ENCODE data around the gene TTLL5.
"Not testable (repeated sequence)": the region's sequence is repeated elsewhere in the genome, so short reads cannot be mapped to it uniquely, and the experiment has no call there.

Gene TTLL5

GRCh38 chr14:75832621-75833297 is 171.7 kb downstream of the TTLL5 start:
- DNase-seq (ENCODE audit: low spot score): no peak

GRCh38 chr14:75833326-75834020 is 172.4 kb downstream of the TTLL5 start:
- no peak for DNase-seq (ENCODE audit: low spot score)

GRCh38 chr14:75835156-75835725 is 174.2 kb downstream of the TTLL5 start:
- no peak for DNase-seq (ENCODE audit: low spot score)

DNA sequence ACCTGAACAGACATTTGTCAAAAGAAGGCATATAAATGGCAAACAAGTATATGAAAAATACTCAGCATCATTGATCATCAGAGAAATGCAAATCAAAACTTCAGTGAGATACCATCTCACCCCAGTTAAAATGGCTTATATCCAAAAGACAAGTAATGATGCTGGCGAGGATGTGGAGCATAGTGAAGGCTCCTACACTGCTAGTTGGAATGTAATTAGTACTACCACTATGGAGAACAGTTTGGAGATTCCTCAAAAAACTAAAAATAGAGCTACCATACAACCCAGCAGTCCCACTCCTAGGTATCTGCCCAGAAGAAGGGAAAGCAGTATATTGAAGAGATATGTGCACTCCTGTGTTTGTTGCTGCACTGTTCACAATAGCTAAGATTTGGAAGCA is 174.7 kb downstream of the TTLL5 start:
- DNase-seq (ENCODE audit: low spot score): no peak

GRCh38 chr14:75837151-75837787 is 176.2 kb downstream of the TTLL5 start:
- DNase-seq (ENCODE audit: low spot score): no peak

DNA sequence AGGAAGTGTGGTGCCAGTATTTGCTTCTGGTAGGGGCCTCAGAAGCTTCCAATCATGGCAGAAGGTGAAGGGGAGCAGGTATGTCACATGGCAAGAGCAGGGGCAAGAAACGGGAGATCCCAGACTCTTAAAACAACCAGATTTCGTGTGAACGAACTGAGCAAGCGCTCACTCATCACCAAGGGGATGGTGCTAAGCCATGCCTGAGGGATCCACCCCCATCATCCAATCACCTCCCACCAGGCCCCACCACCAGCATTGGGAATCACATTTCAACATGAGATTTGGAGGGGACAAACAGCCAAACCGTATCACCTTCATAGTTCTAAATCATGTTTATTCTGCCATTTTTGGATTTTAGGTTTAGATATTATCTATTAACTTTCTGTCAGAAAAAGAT is 179.9 kb downstream of the TTLL5 start:
- DNase-seq (ENCODE audit: low spot score): no peak

- no peak for DNase-seq (ENCODE audit: low spot score)
Observed at GRCh38 chr14:75842551-75842950, 181.5 kb downstream of the TTLL5 start.

DNA sequence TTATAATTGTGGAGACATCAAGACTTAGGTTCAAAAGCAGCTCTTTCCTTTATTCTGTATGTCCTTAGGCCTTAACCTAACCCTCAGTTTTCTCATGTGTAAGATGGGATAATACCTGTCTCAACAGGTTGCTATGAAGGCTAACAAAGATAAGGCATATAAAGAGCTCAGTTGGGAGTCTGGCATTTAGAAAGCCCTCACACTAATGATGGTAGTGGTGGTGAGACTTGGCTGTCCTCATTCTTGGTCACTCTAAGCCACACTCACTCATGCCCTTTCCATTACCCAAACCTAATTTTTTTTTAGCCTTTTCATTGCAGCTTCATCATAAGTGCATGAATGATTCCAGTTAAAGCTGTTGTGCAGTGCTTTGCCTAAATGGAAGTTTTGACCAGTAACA is 183.4 kb downstream of the TTLL5 start:
- no peak for DNase-seq (ENCODE audit: low spot score)

- no peak for DNase-seq (ENCODE audit: low spot score)
Observed at GRCh38 chr14:75845136-75845804, 184.2 kb downstream of the TTLL5 start.

DNA sequence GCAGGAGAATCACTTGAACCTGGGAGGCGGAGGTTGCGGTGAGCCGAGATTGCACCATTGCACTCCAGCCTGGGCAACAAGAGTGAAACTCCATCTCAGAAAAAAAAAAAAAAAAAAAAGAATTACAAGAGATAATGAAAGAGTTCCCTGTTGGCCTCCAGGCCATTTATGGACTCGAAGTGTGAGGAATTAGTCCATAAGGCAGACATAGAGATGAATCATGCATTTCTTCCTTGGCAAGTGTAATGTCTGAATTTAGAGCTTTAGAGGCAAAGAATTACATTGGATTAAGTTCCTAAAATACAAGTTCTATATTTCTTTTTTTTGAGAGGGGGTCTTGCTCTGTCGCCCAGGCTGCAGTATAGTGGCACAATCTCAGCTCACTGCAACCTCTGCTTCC is 185.6 kb downstream of the TTLL5 start:
- DNase-seq (ENCODE audit: low spot score): not testable (repeated sequence)

- no peak for DNase-seq (ENCODE audit: low spot score)
Observed at GRCh38 chr14:75847584-75847983, 186.5 kb downstream of the TTLL5 start.

DNA sequence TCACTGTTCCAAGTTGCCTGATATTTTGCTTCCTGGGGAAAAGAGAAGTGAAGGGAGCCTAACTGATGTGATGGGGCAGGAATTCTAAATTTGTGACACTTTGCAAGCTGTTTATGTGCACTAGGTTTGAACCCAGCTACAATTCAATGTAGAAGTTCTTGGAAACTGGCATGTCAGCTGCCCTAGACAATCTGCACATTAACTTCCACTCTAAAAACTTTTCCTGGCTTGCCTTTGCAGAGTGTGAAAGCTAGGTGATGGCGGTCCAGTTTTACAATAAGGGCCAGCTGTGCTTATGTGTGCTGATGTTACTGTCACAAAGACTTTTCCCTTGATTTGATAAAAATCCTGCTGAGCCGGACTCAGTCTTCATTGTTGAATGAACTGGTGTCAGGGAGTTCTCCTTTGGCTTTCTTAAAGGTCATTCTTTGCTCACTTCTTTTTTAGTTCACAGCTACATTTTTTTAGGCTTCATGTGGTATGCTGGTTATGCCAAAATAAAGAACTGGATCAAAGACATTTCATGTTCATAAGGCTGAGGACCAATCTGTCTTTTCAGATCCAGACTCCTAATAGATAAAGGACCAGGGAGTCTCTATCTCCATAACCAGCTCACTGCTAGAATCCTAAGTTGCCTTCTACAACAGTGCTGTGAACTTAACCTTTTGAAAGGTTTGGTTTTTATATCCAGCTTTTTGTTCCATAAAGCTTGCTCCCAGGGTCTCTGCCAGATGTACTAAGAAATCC is 187.3 kb downstream of the TTLL5 start:
- DNase-seq (ENCODE audit: low spot score): no peak

DNA sequence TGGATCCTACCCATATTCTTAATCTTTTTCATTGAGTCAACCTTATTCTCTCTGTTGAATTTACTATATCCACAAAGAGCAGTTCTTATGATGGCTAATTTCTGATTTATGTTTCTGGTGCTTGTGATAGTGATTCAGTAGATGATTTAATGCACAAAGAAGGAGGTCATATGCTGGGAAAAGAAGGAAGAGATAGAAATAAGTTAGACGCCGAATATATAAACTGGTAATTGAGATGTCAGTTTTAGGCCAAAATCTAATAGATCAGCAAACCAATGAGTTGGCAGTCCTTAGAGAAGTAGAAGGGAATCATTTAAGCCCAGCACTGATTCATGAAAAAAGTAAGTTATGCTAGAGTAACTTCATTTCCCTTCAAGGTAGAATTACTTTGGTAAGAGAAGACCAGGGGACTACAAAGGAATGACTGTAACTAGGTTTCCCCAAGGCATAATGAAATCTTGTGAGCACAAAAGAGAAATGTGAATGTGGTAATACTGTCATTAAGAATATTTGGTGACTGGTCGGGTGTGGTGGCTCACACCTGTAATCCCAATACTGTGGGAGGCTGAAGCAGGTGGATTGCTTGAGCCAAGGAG is 188.4 kb downstream of the TTLL5 start:
- no peak for DNase-seq (ENCODE audit: low spot score)

DNA sequence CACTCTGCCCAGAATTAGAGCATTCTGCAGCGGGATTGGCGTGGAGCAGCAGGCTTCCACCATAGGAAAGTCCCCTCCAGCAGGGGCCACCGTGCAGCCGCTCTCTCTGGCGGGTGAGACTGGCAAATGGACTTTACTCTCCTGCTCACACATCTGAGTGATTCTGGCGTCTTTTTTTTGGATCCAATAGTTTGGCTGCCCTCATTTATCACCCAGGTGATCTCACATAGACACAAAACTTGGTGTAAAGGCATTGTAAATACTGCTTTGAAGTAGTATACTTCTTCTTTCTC is 190.5 kb downstream of the TTLL5 start:
- no peak for DNase-seq (ENCODE audit: low spot score)

GRCh38 chr14:75854111-75854799 is 193.2 kb downstream of the TTLL5 start:
- no peak for DNase-seq (ENCODE audit: low spot score)

- no peak for DNase-seq (ENCODE audit: low spot score)
Observed at GRCh38 chr14:75857199-75857598, 196.2 kb downstream of the TTLL5 start.

GRCh38 chr14:75858362-75858761 is 197.3 kb downstream of the TTLL5 start:
- no peak for DNase-seq (ENCODE audit: low spot score)

GRCh38 chr14:75859746-75860145 is 198.7 kb downstream of the TTLL5 start:
- no peak for DNase-seq (ENCODE audit: low spot score)

DNA sequence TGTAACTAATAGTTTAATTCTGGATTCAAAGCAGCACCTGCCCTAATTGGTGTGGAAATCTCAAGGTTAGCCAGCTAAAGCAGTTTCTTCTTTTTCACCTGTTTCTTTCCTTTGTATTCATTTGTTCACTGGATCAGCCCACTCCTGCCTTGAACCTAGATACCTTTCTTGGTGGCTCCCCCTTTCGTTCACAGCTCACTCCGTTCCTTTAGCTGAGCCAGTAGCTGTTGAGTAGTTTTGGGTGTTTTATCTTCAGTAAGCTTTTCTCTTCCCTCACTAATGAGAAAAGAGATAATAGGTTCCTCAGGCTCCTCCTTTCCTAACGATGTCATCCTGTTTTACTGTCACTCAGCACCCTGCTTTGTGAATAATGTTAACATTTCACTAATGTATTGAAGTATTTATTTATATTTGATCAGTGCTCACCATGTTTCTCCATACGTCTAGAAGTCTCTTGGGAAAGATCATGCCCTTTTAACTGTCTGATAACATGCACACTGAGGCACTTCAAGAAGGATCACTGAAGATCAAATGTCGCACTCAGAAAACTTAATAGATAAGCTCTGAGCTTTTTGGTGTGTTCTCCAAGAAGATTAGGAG is 199.6 kb downstream of the TTLL5 start:
- no peak for DNase-seq (ENCODE audit: low spot score)

DNA sequence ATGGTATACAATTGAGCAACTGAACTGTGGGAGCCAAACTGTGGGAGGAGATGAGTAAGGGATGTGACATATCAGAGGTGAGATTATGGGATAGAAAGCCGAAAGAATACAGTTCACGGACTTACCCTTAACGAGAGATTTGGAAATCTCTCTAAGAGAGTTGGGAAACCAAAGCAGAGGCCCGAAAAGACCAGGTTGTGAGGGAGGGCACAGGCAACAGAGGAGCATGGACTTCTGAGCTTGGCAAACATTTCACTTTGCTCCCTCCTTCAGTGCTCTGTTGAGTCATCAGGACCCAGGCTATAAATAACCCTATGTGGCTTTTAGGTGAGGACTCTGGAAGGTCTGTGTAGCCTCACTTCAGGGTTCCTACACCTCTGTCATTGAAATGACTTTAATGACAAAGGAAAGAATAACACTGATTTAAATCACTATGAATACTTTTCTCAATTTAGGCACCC is 200.1 kb downstream of the TTLL5 start:
- no peak for DNase-seq (ENCODE audit: low spot score)

All from CD4-positive, alpha-beta T cell treated with Interleukin-2 at 100 ng/mL for 4 hours (primary cell).